Esophagus squamous epithelium (tissue), 5 donors: ENCODE measurements around the gene DAP. TPM values are rescaled to one million over a fixed set of nuclear protein-coding genes. Genes with fewer than 3 reads are reported as not detected.

ENCODE experiments used
- DNase-seq: peaks from one replicate; lab custom pipeline; 2025; lab: John Stamatoyannopoulos, UW
- H3K27ac ChIP-seq, 4 donors: fragments of 200-600 bp; sonication (generic); one replicate each; pipeline ENCODE4 v1.5.1; 2016 to 2019; ENCODE audit warnings: mild to moderate bottlenecking in 1 of 4
- H3K27me3 ChIP-seq, 4 donors: fragments of 200-600 bp; sonication (generic); 1 replicate in 3 of 4; 2 replicates in 1 of 4; pipeline versions ENCODE4 v1.5.1 to v1.6.0; 2017 to 2021; ENCODE audit warnings: antibody characterized with exemption in 1 of 4
- H3K36me3 ChIP-seq, 3 donors: fragments of 200-600 bp; sonication (generic); one replicate each; pipeline ENCODE4 v1.5.1; 2016 to 2019
- H3K4me1 ChIP-seq, 3 donors: fragments of 200-600 bp; sonication (generic); one replicate each; pipeline ENCODE4 v1.5.1; 2017 to 2019
- H3K4me3 ChIP-seq, 4 donors: fragments of 200-600 bp; sonication (generic); 1 replicate in 3 of 4; 2 replicates in 1 of 4; pipeline ENCODE4 v1.5.1; 2016 to 2019; ENCODE audit warnings: mild to moderate bottlenecking in 2 of 4, moderate library complexity in 1 of 4
- H3K9me3 ChIP-seq, 3 donors: fragments of 200-600 bp; sonication (generic); one replicate each; pipeline ENCODE4 v1.5.1; 2016 to 2019
- POLR2A ChIP-seq, 4 donors: fragments of 450-650 bp; IDR thresholded peaks; one replicate each; pipeline ENCODE4 v1.6.1; 2017; ENCODE audit warnings: antibody characterized with exemption in 4 of 4, mild to moderate bottlenecking in 4 of 4, moderate library complexity in 3 of 4
- WGBS, 2 donors: methylation state at CpG; one replicate each; pipeline ENCODE4 v1.1.5; 2018; 5-methylcytosine and 5-hydroxymethylcytosine counted together
- intact Hi-C: fragments of 100-400 bp; cut with DNase I; formaldehyde crosslinking; loops from one replicate; pipeline ENCODE4 v1.15.0; 2022
- total RNA-seq, 4 donors: library from RNA; depleted of rRNA; stranded (reverse); fragments of >200 nt; gene quantifications; one replicate each; pipeline ENCODE4 v1.1.0, GENCODE V29; 2016
- TF ChIP-seq, protein P1 (sequence below), 6 experiments: fragments of 450-650 bp in 4 of 6; fragments of 200-600 bp in 2 of 6; sonication (generic) in 2 of 6; IDR thresholded peaks; one replicate each; pipeline ENCODE4 v1.5.1; 2016 to 2019; ENCODE audit warnings: antibody characterized with exemption in 6 of 6, mild to moderate bottlenecking in 4 of 6, moderate library complexity in 4 of 6
- donor health status: DM: yes; HTN: yes; CAD: no.

DAP gene
- total RNA-seq, 4 donors from 2014 or later, result 15.7 to 35.5 (median 29.5) TPM

DNA sequence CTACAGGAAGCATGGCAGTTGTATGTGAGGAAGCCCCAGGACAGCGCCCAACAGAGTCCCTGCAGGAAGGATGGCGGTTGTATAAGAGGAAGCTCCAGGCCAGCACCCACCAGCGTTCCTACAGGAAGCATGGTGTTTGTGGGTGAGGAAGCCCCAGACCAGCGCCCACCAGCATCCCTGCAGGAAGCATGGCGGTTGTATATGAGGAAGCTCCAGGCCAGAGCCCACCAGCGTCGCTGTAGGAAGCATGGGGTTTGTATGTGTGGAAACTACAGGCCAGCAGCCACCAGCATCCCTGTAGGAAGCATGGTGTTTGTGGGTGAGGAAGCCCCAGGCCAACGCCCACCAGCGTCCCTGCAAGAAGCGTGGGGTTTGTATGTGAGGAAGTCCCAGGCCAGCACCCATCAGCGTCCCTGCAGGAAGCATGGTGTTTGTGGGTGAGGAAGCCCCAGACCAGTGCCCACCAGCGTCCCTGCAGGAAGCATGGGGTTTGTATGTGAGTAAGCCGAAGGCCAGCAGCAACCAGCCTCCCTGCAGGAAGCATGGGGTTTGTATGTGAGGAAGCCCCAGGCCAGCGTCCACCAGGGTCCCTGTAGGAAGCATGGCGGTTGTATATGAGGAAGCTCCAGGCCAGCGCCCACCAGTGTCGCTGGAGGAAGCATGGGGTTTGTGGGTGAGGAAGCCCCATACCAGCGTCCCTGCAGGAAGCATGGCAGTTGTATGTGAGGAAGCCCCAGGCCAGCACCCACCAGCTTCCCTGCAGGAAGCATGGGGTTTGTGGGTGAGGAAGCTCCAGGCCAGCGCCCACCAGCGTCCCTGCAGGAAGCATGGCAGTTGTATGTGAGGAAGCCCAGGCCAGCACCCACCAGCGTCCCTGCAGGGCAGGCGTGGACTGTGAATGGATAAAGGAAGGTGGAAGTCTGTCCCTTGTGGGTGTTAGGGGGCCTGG is 79.0 kb downstream of the DAP start:
- 65 to 85% methylated on average over 8 of the region's 22 CpGs for WGBS, 2 donors
- H3K4me3 ChIP-seq, result no peak overlapping the region
- no peaks in the 10 kb centered on the region for H3K9me3 ChIP-seq
- no peaks in the 10 kb centered on the region for H3K4me1 ChIP-seq
- DNase-seq, result no peak
- no peak overlapping the region for H3K27ac ChIP-seq
- intact Hi-C loops, result no loop called here
- TF ChIP-seq, protein P1, sequence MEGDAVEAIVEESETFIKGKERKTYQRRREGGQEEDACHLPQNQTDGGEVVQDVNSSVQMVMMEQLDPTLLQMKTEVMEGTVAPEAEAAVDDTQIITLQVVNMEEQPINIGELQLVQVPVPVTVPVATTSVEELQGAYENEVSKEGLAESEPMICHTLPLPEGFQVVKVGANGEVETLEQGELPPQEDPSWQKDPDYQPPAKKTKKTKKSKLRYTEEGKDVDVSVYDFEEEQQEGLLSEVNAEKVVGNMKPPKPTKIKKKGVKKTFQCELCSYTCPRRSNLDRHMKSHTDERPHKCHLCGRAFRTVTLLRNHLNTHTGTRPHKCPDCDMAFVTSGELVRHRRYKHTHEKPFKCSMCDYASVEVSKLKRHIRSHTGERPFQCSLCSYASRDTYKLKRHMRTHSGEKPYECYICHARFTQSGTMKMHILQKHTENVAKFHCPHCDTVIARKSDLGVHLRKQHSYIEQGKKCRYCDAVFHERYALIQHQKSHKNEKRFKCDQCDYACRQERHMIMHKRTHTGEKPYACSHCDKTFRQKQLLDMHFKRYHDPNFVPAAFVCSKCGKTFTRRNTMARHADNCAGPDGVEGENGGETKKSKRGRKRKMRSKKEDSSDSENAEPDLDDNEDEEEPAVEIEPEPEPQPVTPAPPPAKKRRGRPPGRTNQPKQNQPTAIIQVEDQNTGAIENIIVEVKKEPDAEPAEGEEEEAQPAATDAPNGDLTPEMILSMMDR (IDR thresholded peaks at IDR 0.05), result no peak
- TF ChIP-seq POLR2A (IDR thresholded peaks at IDR 0.05), result no peak
- no peaks in the 10 kb centered on the region for H3K27me3 ChIP-seq
- H3K36me3 ChIP-seq, result peaks cover 6 to 72% (median 19%) of the 10 kb centered on the region in 3 donors

DNA sequence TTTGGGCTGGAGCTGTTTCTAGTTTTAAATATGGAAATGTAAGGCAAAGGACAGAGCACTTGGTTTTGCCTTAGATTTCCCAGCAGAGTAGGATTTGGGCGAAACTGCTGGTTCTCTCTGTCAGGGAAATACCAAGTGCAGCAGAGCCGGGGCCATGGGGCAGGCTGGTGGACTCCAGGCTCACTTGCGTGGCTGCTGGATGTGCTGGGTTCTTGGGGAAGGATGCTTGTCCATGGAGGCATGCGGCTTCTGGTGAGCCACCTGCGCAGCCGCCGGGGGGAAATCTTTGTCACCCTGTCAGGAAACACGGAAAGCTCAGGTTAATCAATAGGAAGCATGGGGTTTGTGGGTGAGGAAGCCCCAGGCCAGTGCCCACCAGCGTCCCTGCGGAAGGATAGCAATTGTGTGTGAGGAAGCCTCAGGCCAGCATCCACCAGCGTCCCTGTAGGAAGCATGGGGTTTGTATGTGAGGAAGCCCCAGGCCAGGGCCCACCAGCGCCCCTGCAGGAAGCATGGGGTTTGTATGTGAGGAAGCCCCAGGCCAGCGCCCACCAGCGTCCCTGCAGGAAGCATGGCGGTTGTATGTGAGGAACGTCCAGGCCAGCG is 80.1 kb downstream of the DAP start:
- WGBS, 2 donors, result 88 to 90% methylated on average over 6 to 8 of the region's 17 CpGs
- Histone ChIP-seq H3K27ac (no peak overlapping the region), H3K36me3 (peaks cover 6 to 67% (median 19%) of the 10 kb centered on the region in 3 donors), H3K4me1 (no peaks in the 10 kb centered on the region), H3K4me3 (no peak overlapping the region), H3K27me3 (no peaks in the 10 kb centered on the region), H3K9me3 (no peaks in the 10 kb centered on the region)
- intact Hi-C loops, result no loop called here
- TF ChIP-seq, protein P1 (IDR thresholded peaks at IDR 0.05), result no peak
- TF ChIP-seq POLR2A (IDR thresholded peaks at IDR 0.05), result no peak
- no peak for DNase-seq

DNA sequence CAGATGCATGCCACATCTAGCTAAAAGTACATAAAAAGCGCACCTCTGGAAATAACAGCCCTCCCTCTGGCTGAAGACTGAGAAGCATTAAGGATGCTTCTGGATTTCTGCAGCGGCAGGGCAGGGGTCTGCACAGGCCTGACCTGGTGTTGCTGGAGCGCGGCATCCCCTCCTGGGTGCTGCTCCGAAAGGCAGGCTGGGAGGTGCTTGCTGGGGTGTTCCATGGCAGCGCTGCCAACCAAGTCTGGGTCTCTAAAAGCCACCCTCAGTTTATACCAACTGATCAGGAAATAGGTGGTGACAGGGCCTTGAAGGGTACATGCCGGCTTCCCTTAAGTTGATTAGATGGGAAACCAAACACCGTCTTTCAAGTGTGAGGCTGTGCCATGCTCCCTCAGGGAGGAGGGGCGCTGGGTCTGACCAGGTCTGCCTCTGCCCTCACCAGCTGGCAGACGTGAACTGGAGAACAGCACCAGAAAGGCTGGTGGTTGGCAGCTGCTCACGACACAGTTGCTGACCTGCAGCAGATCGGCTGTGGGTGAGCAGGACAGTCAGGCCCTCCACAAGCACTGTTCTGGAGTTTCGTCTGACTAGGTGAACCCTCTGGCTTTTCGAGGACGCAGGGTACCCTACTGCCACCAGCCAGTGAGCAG is 81.6 kb downstream of the DAP start:
- Histone ChIP-seq H3K4me1 (no peaks in the 10 kb centered on the region), H3K9me3 (no peaks in the 10 kb centered on the region), H3K27me3 (no peaks in the 10 kb centered on the region), H3K36me3 (peaks cover 6 to 67% (median 19%) of the 10 kb centered on the region in 3 donors), H3K4me3 (no peak overlapping the region), H3K27ac (no peak overlapping the region)
- intact Hi-C loops, result no loop called here
- DNase-seq, result no peak
- no peak for TF ChIP-seq POLR2A (IDR thresholded peaks at IDR 0.05)
- TF ChIP-seq, protein P1 (IDR thresholded peaks at IDR 0.05), result no peak
- 80 to 93% methylated on average over 2 to 3 of the region's 15 CpGs for WGBS, 2 donors

DNA sequence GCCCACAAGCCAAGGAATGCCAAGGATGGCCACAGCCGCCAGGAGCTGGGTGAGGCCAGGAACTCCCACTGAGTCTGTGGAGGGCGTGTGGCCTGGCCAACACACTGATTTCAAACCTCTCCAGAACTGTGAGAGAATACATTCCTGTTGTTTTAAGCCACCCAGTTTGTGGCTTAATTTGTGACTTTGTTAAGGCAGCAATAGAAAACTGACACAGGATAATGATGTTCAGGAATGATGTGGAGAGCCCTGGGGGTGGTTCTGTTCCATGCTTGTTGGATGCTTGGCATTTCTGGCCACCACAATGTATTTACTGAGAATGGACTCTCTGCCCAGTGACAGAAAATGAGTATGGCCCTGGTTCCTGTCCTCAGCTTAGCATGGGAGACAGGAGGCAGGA is 82.8 kb downstream of the DAP start:
- intact Hi-C loops, result no loop called here
- TF ChIP-seq POLR2A (IDR thresholded peaks at IDR 0.05), result no peak
- TF ChIP-seq, protein P1 (IDR thresholded peaks at IDR 0.05), result no peak
- Histone ChIP-seq H3K4me3 (no peak overlapping the region), H3K4me1 (no peaks in the 10 kb centered on the region), H3K9me3 (no peaks in the 10 kb centered on the region), H3K27me3 (no peaks in the 10 kb centered on the region), H3K36me3 (peaks cover 6 to 62% (median 19%) of the 10 kb centered on the region in 3 donors), H3K27ac (no peak overlapping the region)
- WGBS, 2 donors, result 95 to 100% methylated on average over 2 of the region's 2 CpGs
- no peak for DNase-seq
